ENCODE results near the gene LPAR2. TPM values are rescaled to one million over a fixed set of nuclear protein-coding genes. Genes with fewer than 3 reads are reported as not detected.

LPAR2 gene
- total and polyA plus RNA-seq, 2 donors (not counting 3 experiments of a cell fraction or from before 2014, with no cell fraction given) = 4.7 to 5.0 TPM

DNA sequence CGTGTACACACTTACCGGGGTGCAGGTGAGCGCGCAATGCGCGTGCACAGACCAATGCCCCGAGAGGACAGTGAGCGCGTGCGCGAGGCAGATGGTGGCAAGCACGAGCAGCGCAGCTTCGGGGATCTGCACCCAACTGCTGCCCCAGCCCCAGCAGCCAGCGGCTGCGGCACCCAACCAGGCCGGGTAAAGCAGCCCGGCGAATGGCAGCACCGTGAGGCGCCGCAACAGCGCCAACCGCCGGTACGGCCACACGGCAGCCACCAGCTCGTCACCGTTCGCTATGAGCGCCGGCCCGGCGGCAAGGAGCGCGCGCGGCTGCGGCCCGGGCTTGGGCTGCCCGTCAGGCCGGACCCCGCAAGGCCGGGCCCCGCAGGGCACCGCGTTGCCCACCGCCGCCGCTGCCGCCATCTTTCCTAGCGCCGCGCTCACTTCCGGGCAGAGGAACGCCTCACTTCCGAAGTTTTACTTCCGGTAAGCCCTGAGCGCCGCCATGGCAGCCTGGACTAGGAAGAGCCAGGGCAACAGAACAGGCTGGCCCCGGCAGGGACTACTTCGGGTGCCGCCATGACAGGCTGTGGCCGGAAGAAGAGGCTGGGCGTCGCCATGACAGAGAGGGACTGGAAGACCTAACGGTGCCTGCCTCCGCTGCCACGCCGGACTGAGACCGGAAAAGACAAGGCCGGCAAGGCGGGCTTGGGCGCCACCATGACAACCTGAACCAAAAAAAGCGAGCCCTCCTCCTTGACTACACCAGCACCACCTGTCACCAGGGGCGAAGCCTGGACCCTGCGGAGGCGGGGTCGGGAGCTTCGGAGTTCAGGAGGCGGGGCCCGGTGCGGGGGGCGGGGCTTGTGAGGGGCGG is 35.5 kb upstream of the LPAR2 start, which contains the start of gene ATP13A1:
TSS of gene ATP13A1 (minus strand) at position 421 of the 865 bp plus-strand sequence. CDS start at position 411, 10 bp downstream.
- Histone ChIP-seq H3K4me1 (ENCODE audit: control insufficient read depth, extremely low read depth, insufficient read depth, low read length) (peaks cover 9% of the 10 kb centered on the region), H3K27me3 (ENCODE audit: control insufficient read depth in 2 of 2, insufficient read depth in 2 of 2, low read length in 2 of 2) (no peaks in the 10 kb centered on the region), H3K4me2 (ENCODE audit: insufficient read depth, low read length) (peak within 1 kb of the TSS; percentile 76), H3K9me3 (replicated peaks; ENCODE audit: control insufficient read depth, insufficient read depth, low read length) (no peaks in the 10 kb centered on the region), H3K9ac (replicated peaks; ENCODE audit: extremely low read depth, insufficient read depth, low read length) (peak within 1 kb of the TSS; percentile 84), H2AFZ (ENCODE audit: low read depth, low read length) (peak within 1 kb of the TSS; percentile 67), H3K9me1 (replicated peaks; ENCODE audit: control insufficient read depth, extremely low read depth, insufficient read depth, low read length) (no peaks in the 10 kb centered on the region), H3K36me3 (ENCODE audit: control insufficient read depth in 2 of 2, extremely low read depth in 1 of 2, insufficient read depth in 2 of 2, low read length in 2 of 2) (peaks cover 2 to 5% of the 10 kb centered on the region in 2 experiments), H3K27ac (ENCODE audit: insufficient read depth, low read depth, low read length) (peak within 1 kb of the TSS; percentile 77), H3K4me3 (replicated peaks in 1 of 3; ENCODE audit: insufficient read depth in 1 of 3, low read depth in 1 of 3, low read length in 3 of 3) (peak within 1 kb of the TSS; percentile 3 to 57 (median 56)), H4K20me1 (replicated peaks; ENCODE audit: control insufficient read depth, extremely low read depth, insufficient read depth, low read length) (no peaks in the 10 kb centered on the region), H3K79me2 (ENCODE audit: control insufficient read depth, insufficient read depth, low read length) (peaks cover 22% of the 10 kb centered on the region)
- intact Hi-C loops (cut with micrococcal nuclease) = loop anchor here (1.0 to 10.0 kb wide), 3 partner anchors 113 to 241 kb away; partner anchors contain the start of gene ZNF93
- FAIRE-seq (peak; percentile 97), DNase-seq (ENCODE audit: low read depth, low spot score) (peak; percentile 96)
- no TSS peak for BruUV-seq (replicated peaks)
- ChIA-PET POLR2A (interaction anchor here (0.7 to 1.0 kb wide), 2 partner anchors 158 to 305 kb away, joined by 3 to 5 read pairs; partner anchors contain the start of gene ZNF506), CTCF (interaction anchor here (1.1 to 1.7 kb wide), 2 partner anchors 10 to 13 kb away, joined by 3 to 6 read pairs; no protein-coding TSS in a partner anchor)
- TF ChIP-seq MYC (IDR thresholded peaks at IDR 0.05; ENCODE audit: low read depth, low read length) (no peak), POLR2A (IDR thresholded peaks at IDR 0.05; ENCODE audit: low read depth, low read length) (peak; percentile 75), JUN (IDR thresholded peaks at IDR 0.05; ENCODE audit: borderline replicate concordance, insufficient read depth, insufficient read length, low read depth) (no peak), POLR2AphosphoS5 (IDR thresholded peaks at IDR 0.05; ENCODE audit: insufficient read depth, low read depth, low read length) (peak; percentile 94)
- TF ChIP-seq, protein P1, sequence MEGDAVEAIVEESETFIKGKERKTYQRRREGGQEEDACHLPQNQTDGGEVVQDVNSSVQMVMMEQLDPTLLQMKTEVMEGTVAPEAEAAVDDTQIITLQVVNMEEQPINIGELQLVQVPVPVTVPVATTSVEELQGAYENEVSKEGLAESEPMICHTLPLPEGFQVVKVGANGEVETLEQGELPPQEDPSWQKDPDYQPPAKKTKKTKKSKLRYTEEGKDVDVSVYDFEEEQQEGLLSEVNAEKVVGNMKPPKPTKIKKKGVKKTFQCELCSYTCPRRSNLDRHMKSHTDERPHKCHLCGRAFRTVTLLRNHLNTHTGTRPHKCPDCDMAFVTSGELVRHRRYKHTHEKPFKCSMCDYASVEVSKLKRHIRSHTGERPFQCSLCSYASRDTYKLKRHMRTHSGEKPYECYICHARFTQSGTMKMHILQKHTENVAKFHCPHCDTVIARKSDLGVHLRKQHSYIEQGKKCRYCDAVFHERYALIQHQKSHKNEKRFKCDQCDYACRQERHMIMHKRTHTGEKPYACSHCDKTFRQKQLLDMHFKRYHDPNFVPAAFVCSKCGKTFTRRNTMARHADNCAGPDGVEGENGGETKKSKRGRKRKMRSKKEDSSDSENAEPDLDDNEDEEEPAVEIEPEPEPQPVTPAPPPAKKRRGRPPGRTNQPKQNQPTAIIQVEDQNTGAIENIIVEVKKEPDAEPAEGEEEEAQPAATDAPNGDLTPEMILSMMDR (IDR thresholded peaks at IDR 0.05; ENCODE audit: extremely low read depth in 1 of 2, insufficient read depth in 1 of 2, low read depth in 1 of 2, low read length in 2 of 2) = peak in 1 of 2 donors; percentile 34
- TF ChIP-seq, protein P2, sequence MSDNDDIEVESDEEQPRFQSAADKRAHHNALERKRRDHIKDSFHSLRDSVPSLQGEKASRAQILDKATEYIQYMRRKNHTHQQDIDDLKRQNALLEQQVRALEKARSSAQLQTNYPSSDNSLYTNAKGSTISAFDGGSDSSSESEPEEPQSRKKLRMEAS (IDR thresholded peaks at IDR 0.05; ENCODE audit: insufficient read depth, insufficient read length) = no peak
- dilution Hi-C loops (cut with MboI; ENCODE audit: extremely low pct_ligation_motif_present, low sequenced_read_pairs) = no loop called here

All from endothelial cell of umbilical vein (primary cell).